HPDE6-E6E7 (cell line): ENCODE results near the gene WFS1.

Source experiments
- DNase-seq: peaks from one replicate; pipeline ENCODE4 v3.0.0; 2011; ENCODE audit warnings: missing footprints; ENCODE audit errors: extremely low spot score

Gene WFS1

GRCh38 chr4:6339818-6340445, 70.3 kb downstream of the WFS1 start:
- DNase-seq: no peak

DNA sequence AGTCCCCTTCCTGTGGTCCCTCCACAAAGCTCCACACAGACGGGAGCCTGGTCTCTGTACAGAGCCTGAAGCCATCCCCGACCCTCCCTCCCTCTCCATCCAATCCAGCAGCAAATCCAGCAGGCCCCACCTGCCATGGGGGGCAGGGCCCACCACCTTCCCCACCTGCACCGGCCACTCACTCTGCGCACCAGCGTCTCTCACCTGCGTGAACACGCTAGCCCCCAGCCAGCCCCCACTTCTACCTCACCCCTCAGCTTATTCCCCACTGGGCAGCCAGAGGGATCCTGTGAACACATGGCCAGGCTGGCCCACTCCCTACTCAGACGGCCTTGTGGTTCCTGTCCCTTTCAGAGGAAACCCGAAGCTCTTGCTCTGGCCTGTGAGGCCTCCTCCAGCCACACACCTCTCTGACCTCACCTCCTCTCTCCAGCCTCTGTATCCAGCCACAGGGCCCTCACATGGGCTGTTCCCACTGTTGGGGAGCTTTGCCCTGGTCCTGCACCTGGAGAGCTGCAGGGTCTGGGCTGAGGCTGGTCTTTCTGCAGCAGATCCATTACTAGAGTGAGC, 70.9 kb downstream of the WFS1 start:
- DNase-seq: no peak

DNA sequence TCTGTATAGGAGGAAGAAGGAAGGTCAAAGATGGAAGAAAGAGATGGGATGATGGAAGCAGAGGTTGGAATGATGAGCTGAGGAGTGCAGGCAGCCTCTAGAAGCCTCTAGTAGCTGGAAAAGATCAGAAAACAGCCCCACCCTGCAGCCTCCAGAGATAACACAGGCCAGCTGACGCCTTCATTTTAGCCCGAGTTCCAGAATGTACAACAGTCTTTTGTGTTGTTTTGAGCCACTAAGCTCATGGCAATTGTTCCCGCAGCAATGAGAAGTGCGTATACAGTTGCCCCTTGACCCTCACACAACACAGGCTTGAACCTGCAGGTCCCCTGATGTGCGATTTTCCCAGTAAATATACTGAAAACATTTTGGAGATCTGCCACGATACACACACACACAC, 72.0 kb downstream of the WFS1 start:
- no peak for DNase-seq

- no peak for DNase-seq
Measured at GRCh38 chr4:6342530-6343293, 73.1 kb downstream of the WFS1 start.

- DNase-seq: peak; percentile 91
Measured at GRCh38 chr4:6343939-6344408, 74.3 kb downstream of the WFS1 start.

DNA sequence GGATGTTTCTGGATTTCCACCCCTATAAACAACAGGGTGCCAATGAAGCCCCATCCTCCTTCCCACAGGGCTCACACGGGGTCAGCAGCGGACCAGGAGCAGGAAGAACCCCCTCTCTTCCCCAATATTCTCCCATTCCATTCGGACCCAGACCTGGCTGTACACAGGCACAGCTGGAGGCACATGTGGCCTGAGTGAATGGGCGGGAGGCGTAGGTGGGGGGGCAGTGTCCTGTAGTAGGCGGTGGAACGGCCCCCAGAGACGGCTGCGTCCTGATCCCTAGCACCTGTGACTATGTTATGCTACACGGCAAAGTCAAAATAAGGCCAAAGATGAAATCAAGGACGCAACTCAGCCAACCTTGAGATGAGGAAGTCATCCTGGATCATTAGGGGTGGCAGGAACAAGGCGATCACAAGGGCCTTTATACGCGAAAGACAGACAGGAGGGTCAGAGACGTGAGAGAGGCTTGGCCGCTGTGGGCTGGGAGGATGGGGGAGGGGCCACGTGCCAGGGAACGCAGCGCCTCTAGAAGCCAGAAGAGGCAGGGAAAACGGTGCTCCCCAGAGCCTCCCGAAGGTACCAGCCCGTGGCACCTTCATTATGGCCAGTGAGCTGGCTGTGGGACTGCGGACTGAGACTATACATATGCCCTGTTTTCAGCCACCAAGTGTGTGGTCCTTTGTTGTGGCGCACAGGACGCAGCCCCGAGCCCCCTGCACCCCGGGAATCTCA, 75.6 kb downstream of the WFS1 start:
- DNase-seq: no peak

DNA sequence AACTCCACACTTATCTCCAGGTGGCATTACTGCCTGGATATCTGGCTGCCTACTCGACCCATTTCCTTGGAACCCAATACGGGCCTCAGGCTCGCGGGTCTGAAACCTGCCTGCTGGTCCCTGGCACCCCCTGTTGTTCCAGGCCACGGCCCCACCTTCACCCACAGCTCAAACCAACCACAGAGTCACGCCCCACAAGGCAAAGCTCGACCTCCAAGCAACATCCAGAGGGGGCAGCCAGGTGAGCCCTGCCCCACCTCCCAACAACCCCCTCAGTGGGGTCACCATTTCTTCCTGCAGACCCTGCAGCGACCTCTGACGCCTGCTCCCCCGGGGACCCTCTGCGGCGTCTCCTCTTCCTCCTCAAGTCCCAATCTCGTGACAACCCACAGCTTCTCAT, 76.2 kb downstream of the WFS1 start:
- no peak for DNase-seq

DNA sequence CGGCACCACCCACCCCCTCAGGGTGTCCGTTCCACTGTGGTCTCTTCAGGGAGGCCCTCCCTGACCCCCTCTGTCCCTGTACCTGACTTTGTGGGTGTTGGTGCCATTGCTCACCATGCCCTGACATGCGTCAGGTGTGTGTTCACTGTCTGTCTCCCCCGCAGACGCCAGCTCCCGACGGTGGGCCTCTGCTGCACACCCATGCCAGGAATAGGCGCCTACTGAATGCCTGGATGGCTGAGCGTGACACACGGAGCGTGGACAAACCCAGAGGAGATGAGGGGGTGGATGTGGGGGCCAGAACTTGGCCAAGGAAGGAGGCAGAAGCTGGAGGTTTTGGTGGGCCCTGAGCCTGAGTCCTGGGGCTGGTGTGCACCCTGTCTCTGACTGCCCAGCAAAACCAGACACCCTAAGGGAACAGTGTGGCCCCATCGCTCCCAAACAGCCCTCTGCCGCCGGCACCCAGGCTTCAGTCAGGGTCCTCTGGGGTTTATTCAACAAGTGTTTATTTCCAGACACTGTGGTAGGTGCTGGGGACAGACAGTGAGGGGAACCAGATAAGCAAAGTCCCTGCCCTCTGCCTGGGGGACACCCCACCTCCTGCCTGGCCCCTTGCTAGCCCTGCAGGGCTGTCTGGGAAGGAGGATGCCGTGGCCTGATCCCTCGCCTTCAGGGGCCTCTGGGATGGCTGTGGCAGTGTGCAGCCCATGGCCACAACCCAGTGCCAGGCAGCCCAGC, 76.9 kb downstream of the WFS1 start:
- no peak for DNase-seq

- DNase-seq: no peak
Measured at GRCh38 chr4:6347511-6348045, 77.9 kb downstream of the WFS1 start.

GRCh38 chr4:6348408-6348807, 78.8 kb downstream of the WFS1 start:
- no peak for DNase-seq

DNA sequence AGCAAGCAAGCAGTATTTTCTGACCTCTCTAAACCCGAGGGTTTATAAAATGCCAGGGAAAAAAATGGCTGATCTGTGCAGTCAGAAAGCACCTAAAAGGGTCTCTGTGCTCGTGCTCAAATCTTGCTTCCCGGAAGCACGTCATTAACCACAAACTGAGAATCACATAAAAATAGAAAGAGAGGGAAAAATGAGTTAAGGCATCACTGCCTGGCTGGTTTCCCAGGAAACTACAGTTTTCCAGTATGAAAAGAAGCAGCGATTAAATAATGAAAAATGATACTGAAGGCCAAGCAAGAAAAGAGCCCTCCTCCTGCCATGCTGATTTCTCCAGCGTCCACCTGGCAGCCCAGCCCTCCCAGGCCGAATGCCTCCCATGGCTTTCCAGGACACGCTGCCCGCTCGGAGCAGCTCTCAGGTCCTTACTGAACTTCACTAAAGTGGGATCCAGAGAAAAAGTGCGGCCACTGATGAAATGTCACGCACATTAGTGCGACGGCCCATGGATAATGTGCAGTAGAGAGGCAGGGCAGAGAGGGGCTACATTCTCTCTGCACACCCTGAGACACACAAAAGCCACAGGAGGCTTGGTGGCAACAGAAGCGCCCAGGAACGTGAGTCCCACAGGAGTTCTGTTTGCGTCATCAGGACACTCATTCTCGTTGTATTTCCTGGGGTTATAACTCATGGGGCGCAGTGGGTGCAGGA, 80.4 kb downstream of the WFS1 start:
- no peak for DNase-seq

DNA sequence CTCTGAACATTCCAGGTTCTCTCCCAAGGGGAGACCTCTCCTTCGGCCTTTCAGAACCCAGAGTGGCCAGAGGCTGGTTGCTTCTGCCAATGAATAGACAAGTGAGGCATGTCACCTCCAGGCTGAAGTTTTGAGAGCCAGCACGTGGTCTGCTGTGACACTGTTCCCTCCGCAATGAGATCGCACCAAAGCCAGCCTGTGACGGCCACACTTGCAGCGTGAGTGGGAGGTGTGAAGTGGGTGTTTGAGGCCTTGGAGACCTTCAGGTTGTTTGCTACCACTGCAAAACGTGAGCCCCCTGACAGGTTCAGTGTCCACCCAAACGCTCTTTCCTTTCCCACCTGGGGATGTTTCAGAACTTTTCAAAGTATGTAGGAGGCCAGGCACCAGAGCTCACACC, 81.0 kb downstream of the WFS1 start:
- DNase-seq: no peak

- DNase-seq: no peak
Measured at GRCh38 chr4:6351246-6352000, 81.8 kb downstream of the WFS1 start.

DNA sequence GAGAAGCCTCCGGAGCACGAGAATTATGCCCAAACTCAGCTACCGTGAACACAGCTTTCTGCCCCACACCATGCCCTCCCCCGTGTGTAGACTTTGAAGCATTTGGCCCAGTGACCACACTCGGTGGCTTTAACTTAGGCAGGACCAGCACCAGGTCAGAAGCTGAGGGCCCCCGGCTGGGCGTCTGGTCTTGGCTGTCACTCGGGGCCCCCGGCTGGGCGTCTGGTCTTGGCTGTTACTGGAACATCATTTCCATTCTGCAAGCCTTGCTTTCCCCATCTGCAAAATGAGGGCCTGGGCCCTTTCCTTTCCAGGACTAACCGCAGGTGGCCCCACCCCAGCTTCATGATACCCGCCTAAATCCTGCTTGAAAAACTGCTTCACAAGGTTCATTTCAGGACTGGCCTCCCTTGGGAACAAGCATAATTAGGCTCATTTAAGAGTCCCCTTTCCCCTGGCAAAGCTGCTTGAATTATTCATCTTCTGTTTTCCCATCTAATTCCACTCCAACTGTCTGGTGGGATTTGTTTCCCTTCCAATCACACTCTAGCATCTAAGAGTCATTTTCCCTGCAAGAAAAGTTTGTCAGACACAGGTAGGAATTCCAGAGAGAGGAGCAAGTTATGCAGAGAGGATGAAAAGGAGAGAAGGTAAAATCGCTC, 82.5 kb downstream of the WFS1 start:
- DNase-seq: no peak
